H54 (cell line): ENCODE data around the gene SMPDL3A.

ENCODE experiments used
- DNase-seq: peaks from one replicate; pipeline ENCODE4 v3.0.0; 2011; ENCODE audit warnings: low spot score, mixed read lengths; ENCODE audit not compliant: insufficient read length
- FAIRE-seq: peaks from 3 replicates; lab custom pipeline; 2011; peaks lifted over from hg19 to GRCh38; lab: Jason Lieb, UNC
- POLR2A ChIP-seq: IDR thresholded peaks from 2 replicates; pipeline ENCODE4 v1.6.1; 2011; ENCODE audit warnings: low read depth, mild to moderate bottlenecking, low read length

SMPDL3A gene

DNA sequence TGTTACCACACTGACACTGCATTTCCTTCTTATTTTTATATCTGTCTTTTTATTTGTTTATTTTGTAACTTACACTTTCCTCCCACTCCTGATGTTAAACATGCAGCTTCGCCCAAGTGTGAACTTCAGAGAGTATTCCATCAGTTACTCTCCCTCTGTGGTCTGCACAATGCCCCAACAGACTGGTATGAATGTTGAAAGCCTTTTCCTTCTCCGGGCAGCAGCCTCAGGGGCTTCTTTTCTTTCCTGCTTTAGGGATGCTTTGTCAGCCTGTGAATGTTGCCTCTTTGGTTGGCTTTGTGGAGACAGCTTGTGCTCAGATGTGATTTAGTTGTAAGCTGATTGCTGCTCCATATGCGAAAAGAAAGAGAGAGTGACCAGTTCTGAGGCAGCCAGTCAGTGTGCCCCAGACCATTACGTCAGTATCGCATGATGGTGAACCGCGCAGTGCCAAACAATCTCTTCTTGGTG is 44.0 kb downstream of the SMPDL3A start:
- FAIRE-seq (no peak), DNase-seq (no peak)
- no peak for TF ChIP-seq POLR2A

DNA sequence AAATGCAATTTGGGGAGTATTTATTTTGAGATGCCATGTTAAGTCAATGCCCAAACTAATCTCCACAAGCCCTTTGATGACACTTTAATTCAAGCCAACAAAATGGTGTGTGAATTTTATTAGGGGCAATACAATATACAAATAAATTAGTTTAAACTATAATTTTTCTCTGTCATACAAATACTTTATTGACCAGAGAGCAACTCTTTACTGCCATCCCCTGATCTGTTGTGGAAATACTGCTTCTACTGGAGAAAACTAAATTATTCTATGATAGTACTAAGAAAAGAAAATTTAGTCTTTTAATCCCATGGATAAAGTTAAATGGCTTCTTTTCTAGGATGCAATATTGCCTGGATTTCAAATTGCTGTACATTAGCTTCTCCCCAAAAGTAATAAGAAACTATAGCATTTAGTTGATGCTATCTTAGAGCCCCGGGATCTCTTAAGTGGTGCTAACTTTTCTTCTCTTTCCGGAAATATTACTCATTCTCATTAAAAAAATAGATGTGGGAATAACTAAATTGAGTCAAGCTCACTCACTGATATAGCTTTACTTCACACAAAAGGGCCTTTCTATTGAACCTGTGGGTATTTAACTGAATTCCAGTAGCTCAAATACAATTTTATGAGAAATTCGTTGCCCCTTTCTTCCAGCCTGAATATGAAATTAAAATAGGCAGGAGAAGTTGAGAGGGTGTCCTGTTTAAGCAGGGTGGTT is 49.2 kb downstream of the SMPDL3A start:
- FAIRE-seq (no peak), DNase-seq (no peak)
- no peak for TF ChIP-seq POLR2A

DNA sequence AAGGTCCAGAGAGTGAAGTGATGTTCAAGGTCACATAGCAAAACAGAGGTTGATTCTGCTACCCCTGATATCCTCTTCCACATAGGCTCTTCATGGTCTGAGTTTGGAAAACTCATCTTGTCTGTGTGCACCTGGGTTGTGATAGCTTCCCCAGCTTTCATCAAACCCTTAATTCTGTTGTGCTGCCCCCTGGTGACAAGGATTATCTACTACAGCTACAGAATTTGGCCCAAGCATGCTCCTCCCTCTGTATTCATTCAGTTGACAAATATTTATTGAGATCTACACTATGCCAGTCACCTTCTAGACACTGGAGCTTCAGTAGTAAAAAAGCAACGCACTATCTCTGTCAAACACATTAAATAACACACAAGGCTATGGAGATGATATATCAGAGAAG is 50.4 kb downstream of the SMPDL3A start:
- FAIRE-seq = no peak

GRCh38 chr6:122839906-122840305 is 50.8 kb downstream of the SMPDL3A start:
- no peak for FAIRE-seq
- no peak for DNase-seq
- TF ChIP-seq POLR2A = no peak

More for the DNA sequence above, 50.4 kb downstream of the SMPDL3A start:
- peak; percentile 32 for DNase-seq
- no peak for TF ChIP-seq POLR2A

DNA sequence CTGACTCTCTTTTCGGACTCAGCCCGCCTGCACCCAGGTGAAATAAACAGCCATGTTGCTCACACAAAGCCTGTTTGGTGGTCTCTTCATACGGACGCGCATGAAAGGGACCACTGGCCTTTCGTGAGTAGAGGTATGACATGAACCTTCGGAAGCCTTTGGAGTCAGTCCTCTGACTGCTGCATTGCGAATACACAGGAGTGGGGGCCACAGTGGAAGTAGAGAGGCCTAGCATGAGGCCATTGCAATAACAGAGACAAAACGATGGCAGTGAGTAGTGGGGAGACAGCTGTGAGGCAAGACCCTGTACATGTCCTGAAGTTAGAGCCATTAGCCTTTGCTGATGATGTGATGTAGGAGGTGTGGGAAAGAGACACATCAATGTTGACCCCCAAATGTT is 56.4 kb downstream of the SMPDL3A start:
- DNase-seq (no peak), FAIRE-seq (no peak)
- no peak for TF ChIP-seq POLR2A

GRCh38 chr6:122845916-122846612 is 57.0 kb downstream of the SMPDL3A start:
- DNase-seq (no peak), FAIRE-seq (no peak)
- no peak for TF ChIP-seq POLR2A

DNA sequence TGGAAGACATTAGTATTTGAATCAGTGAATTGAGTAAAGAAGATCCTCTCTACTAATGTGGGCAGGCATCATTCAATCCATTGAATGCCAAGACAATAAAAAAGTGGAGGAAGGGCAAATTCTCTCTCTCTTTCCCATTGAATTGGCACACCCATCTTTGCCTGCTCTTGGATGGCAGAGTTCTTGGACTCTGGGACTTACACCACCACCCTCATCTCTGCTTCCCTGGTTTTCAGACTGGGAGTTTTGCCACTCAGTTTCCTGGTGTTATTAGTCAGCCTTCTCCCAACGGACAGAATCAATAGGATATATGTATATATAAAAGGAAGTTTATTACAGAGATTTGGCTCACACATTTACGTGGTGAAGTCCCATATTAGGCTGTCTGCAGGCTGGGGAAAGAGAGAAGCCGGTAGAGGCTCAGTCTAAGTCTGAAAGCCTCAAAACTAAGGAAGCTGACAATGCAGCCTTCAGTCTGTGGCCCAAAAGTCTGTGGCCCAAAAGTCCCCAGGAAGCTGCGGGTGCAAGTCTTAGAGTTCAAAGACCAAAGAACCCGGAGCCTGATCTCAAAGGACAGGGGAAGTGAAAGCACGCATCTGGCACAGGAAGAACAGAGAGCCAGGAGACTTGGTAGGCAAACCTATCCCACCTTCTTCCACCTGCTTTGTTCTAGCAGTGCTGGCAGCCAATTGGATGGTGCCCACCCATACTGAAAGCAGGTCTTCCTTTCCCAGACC is 64.4 kb downstream of the SMPDL3A start:
- TF ChIP-seq POLR2A = no peak
- FAIRE-seq (no peak), DNase-seq (no peak)
